OCI-LY3 (cell line): ENCODE results near the gene CES3.

Experiments
- EZH2phosphoT487 ChIP-seq: fragments of 200-600 bp; shearing (Covaris generic); IDR thresholded peaks from 2 replicates; pipeline ENCODE4 v1.6.1; 2018; ENCODE audit warnings: antibody characterized with exemption, mixed run types, low read depth
- TF ChIP-seq, protein P1 (sequence below): fragments of 200-600, 300-600 bp; sonication (generic); IDR thresholded peaks from 2 replicates; pipeline ENCODE4 v1.5.1; 2014; ENCODE audit warnings: antibody characterized with exemption, low read length, low read depth

DNA sequence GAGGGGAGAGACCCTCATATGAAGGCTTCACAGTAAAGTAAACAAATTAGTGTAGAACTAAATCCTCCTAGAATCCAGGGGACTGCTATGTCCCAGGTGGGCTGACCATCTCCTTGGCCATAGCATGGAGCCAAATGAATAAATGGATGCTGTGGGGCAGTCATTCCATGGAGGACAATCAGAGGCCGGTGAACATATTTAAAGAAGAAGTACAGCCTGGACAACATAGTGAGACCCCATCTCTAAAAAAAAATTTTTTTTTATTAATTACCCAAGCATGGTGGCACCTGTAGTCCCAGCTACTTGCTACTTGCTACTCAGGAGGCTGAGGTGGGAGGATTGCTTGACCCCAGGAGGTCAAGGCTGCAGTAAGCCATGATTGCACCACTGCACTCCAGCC lies 62.6 kb downstream of the CES3 start:
- TF ChIP-seq, protein P1, sequence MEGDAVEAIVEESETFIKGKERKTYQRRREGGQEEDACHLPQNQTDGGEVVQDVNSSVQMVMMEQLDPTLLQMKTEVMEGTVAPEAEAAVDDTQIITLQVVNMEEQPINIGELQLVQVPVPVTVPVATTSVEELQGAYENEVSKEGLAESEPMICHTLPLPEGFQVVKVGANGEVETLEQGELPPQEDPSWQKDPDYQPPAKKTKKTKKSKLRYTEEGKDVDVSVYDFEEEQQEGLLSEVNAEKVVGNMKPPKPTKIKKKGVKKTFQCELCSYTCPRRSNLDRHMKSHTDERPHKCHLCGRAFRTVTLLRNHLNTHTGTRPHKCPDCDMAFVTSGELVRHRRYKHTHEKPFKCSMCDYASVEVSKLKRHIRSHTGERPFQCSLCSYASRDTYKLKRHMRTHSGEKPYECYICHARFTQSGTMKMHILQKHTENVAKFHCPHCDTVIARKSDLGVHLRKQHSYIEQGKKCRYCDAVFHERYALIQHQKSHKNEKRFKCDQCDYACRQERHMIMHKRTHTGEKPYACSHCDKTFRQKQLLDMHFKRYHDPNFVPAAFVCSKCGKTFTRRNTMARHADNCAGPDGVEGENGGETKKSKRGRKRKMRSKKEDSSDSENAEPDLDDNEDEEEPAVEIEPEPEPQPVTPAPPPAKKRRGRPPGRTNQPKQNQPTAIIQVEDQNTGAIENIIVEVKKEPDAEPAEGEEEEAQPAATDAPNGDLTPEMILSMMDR = no peak
- no peak for TF ChIP-seq EZH2phosphoT487
